B cell (primary cell): Measurements from ENCODE around the gene SH3GLB2. TPM values are rescaled to one million over a fixed set of nuclear protein-coding genes. Genes with fewer than 3 reads are reported as not detected.

Experiments
- ATAC-seq: fragments of 200-7000 bp; cut with Tn5 transposase; one replicate; pipeline ENCODE4 v1.10.0; 2021; ENCODE audit warnings: low read depth, mild to moderate bottlenecking, moderate number of reproducible peaks, moderate library complexity
- CTCF ChIA-PET: fragments of 350-600 bp; sonication (Branson Sonifier 250); formaldehyde crosslinking; loops from one replicate; lab custom pipeline; 2021; ENCODE audit warnings: antibody characterized with exemption, inconsistent platforms; lab: Charles Lee
- POLR2A ChIA-PET: fragments of 350-600 bp; sonication (Branson Sonifier 250); formaldehyde crosslinking; loops from one replicate; lab custom pipeline; 2021; ENCODE audit warnings: antibody characterized with exemption; lab: Charles Lee
- DNase-seq: peaks from one replicate; pipeline ENCODE4 v3.0.0; 2013
- H2AFZ ChIP-seq: 2 replicates; pipeline ENCODE4 v1.6.1; 2012; ENCODE audit warnings: mild to moderate bottlenecking, low read depth, low read length; ENCODE audit not compliant: insufficient read depth, poor library complexity, severe bottlenecking
- H3K27ac ChIP-seq, 2 donors: 1 replicate in 1 of 2; 2 replicates in 1 of 2; pipeline ENCODE4 v1.5.1; 2012 to 2013; ENCODE audit warnings: low read length in 2 of 2, mild to moderate bottlenecking in 2 of 2, moderate library complexity in 1 of 2
- H3K27me3 ChIP-seq, 4 experiments: fragments of 200-600 bp in 1 of 4; sonication (generic) in 1 of 4; replicated peaks in 1 of 4; 1 replicate in 2 of 4; 2 replicates in 2 of 4; pipeline versions ENCODE4 v1.6.1 to v1.7.0; 2013 to 2016; ENCODE audit warnings: low read length in 3 of 4, mild to moderate bottlenecking in 2 of 4, mixed read lengths in 1 of 4, moderate library complexity in 1 of 4; ENCODE audit not compliant: insufficient read depth in 4 of 4, control insufficient read depth in 3 of 4; ENCODE audit errors: control extremely low read depth in 1 of 4
- H3K36me3 ChIP-seq, 2 experiments: replicated peaks in 1 of 2; 1 replicate in 1 of 2; 2 replicates in 1 of 2; pipeline versions ENCODE4 v1.6.1 to v1.7.1; 2013; ENCODE audit warnings: low read length in 1 of 2; ENCODE audit not compliant: insufficient read depth in 2 of 2, control insufficient read depth in 1 of 2; ENCODE audit errors: control extremely low read depth in 1 of 2, extremely low read depth in 1 of 2
- H3K4me1 ChIP-seq, 2 donors: fragments of 200-600 bp in 1 of 2; sonication (generic) in 1 of 2; 1 replicate in 1 of 2; 2 replicates in 1 of 2; pipeline versions ENCODE4 v1.5.1 to v1.6.1; 2013 to 2017; ENCODE audit warnings: low read length in 2 of 2; ENCODE audit not compliant: control insufficient read depth in 2 of 2, insufficient read depth in 2 of 2
- H3K4me2 ChIP-seq: replicated peaks from 2 replicates; pipeline ENCODE3; 2012; ENCODE audit warnings: mild to moderate bottlenecking, low read depth, low read length; ENCODE audit not compliant: poor library complexity, severe bottlenecking
- H3K4me3 ChIP-seq, 5 experiments: fragments of 200-600 bp in 1 of 5; sonication (generic) in 1 of 5; 1 replicate in 3 of 5; 2 replicates in 2 of 5; pipeline versions ENCODE4 v1.5.1 to v1.7.0; 2011 to 2016; ENCODE audit warnings: low read length in 4 of 5, mild to moderate bottlenecking in 4 of 5, low read depth in 2 of 5, control low read depth in 1 of 5, moderate library complexity in 1 of 5; ENCODE audit not compliant: insufficient read depth in 1 of 5; ENCODE audit errors: control extremely low read depth in 1 of 5, extremely low read depth in 1 of 5
- H3K79me2 ChIP-seq: fragments of 200-600 bp; sonication (generic); one replicate; pipeline ENCODE4 v1.6.0; 2016; ENCODE audit warnings: low read length; ENCODE audit not compliant: control insufficient read depth, insufficient read depth
- H3K9ac ChIP-seq: fragments of 200-600 bp; sonication (generic); 2 replicates; pipeline ENCODE4 v1.6.1; 2017; ENCODE audit warnings: mild to moderate bottlenecking, low read length, moderate library complexity
- H3K9me3 ChIP-seq, 3 donors: one replicate each; pipeline versions ENCODE4 v1.6.1 to v1.7.1; 2013; ENCODE audit warnings: low read length in 2 of 3; ENCODE audit not compliant: control insufficient read depth in 2 of 3, insufficient read depth in 1 of 3; ENCODE audit errors: control extremely low read depth in 1 of 3
- H4K20me1 ChIP-seq: 2 replicates; pipeline ENCODE4 v1.6.0; 2012; ENCODE audit warnings: mild to moderate bottlenecking, low read length; ENCODE audit not compliant: insufficient read depth, control insufficient read depth, poor library complexity, severe bottlenecking
- H3K27ac Mint-ChIP-seq: one replicate; pipeline ENCODE4 v1.8.0; 2021; ENCODE audit warnings: mixed read lengths
- H3K27me3 Mint-ChIP-seq: one replicate; pipeline ENCODE4 v1.8.0; 2021; ENCODE audit warnings: mixed read lengths
- H3K4me1 Mint-ChIP-seq: one replicate; pipeline ENCODE4 v1.8.0; 2021; ENCODE audit warnings: mixed read lengths
- H3K4me3 Mint-ChIP-seq: one replicate; pipeline ENCODE4 v1.8.0; 2021; ENCODE audit warnings: mixed read lengths
- H3K9me3 Mint-ChIP-seq: one replicate; pipeline ENCODE4 v1.8.0; 2022; ENCODE audit warnings: mixed read lengths; ENCODE audit not compliant: insufficient read depth
- EZH2 ChIP-seq: IDR thresholded peaks from 2 replicates; pipeline ENCODE4 v1.6.1; 2012; ENCODE audit warnings: borderline replicate concordance, low read depth, mild to moderate bottlenecking, moderate library complexity, low read length; ENCODE audit not compliant: insufficient read depth, poor library complexity, severe bottlenecking
- WGBS: methylation state at CpG from one replicate; pipeline ENCODE4 v1.1.5; 2013; ENCODE audit warnings: missing lambda C conversion rate; ENCODE audit not compliant: insufficient coverage; 5-methylcytosine and 5-hydroxymethylcytosine counted together
- intact Hi-C: fragments of 100-400 bp; cut with micrococcal nuclease; formaldehyde crosslinking; loops from one replicate; pipeline ENCODE4 v1.10.0; 2022
- polyA minus RNA-seq: library from RNA; depleted of rRNA, polyadenylated mRNA; stranded (reverse); fragments of >200 nt; gene quantifications from 2 replicates; pipeline ENCODE4 v1.2.3, GENCODE V29; 2012
- polyA plus RNA-seq: library from polyadenylated mRNA; depleted of rRNA; stranded (reverse); fragments of >200 nt; gene quantifications from 2 replicates; pipeline ENCODE4 v1.2.3, GENCODE V29; 2012
- total RNA-seq, 2 donors: library from RNA; stranded (reverse); fragments of 120-200 nt in 1 of 2; gene quantifications; 1 replicate in 1 of 2; 2 replicates in 1 of 2; pipeline versions ENCODE4 v1.2.3 to v1.2.4, GENCODE V29; 2013 to 2022
- TF ChIP-seq, protein P1 (sequence below): fragments of 200-600 bp; IDR thresholded peaks from one replicate; pipeline ENCODE4 v1.8.0; 2022; ENCODE audit warnings: antibody characterized with exemption, mild to moderate bottlenecking

SH3GLB2 gene
- total RNA-seq (110 and 111 TPM in 2 replicates), polyA plus RNA-seq (174 and 176 TPM in 2 replicates), polyA minus RNA-seq (63.0 and 87.2 TPM in 2 replicates)
- total RNA-seq (2013): 74.2 TPM

DNA sequence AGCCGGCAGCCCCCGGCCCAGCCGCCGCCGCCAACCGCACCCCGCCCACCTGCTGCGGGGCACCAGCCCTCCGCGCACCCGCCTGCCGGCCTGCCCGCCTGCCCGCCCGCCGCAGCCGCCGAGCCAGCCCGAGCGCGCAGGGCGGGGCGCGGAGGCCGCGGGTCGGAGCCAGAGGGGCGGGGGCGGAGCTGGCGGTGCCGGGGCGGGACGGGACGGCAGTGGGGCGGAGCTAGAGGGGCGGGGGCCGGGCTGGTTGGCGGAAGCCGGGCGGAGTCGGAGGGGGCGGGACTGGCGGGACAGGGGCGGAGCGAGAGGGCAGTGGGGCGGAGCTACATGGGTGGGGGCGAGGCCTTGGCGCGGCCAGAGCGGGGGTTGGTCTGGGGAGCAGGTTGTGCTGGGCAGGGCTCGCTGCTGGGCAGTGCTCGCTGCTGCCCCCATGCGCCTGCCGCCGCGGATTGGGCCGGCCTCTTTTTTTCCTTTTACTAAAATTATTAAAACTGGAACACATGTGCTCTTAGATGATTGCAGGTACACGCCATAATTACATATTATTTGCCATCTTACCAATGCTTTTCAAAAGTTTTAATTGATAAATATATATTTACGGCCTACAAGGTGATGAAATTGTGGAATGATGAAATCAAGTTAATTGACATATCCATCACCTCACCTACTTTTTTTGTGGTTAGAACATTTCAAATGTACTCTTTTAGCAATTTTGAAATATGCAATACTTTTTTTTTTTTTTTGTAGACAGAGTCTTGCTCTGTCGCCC is at the start of gene SH3GLB2:
Gene SH3GLB2, minus strand, starts transcription at position 140 of the 775 bp plus-strand sequence. CDS start 177 bp downstream, outside the sequence.
- Histone ChIP-seq H3K27me3 (no peaks in the 10 kb centered on the region), H3K9me3 (no peaks in the 10 kb centered on the region), H3K4me2 (peak within 1 kb of the TSS; percentile 87), H3K36me3 (no peaks in the 10 kb centered on the region), H3K4me3 (peak within 1 kb of the TSS; percentile 11 to 76 (median 63)), H3K27ac (peak within 1 kb of the TSS in 1 of 2 donors; percentile 70), H3K9ac (peak within 1 kb of the TSS; percentile 67), H4K20me1 (peaks cover 24% of the 10 kb centered on the region), H3K4me1 (peaks cover 11 to 16% of the 10 kb centered on the region in 2 donors), H3K79me2 (peaks cover 31% of the 10 kb centered on the region), H2AFZ (peak within 1 kb of the TSS; percentile 69)
- ATAC-seq (peak; percentile 96), DNase-seq (peak; percentile 93)
- WGBS: 2% methylated on average over 40 of the region's 60 CpGs
- ChIA-PET CTCF (interaction anchor here (0.6 to 1.6 kb wide), 8 partner anchors 10 to 597 kb away, joined by 3 to 7 read pairs (median 4); partner anchors contain the start of gene DOLPP1), POLR2A (interaction anchor here (0.5 to 2.3 kb wide), 4 partner anchors 8 to 709 kb away, joined by 4 to 13 read pairs (median 9); partner anchors contain the start of genes DOLPP1, ENDOG and MIGA2)
- intact Hi-C loops: loop anchor here (1.0 to 2.0 kb wide), 5 partner anchors 8 to 150 kb away; partner anchors contain the start of genes CRAT, DOLK, DOLPP1 and IER5L
- Mint-ChIP-seq H3K9me3 (no peaks in the 10 kb centered on the region), H3K27ac (peak within 1 kb of the TSS; percentile 84), H3K4me1 (peaks cover 19% of the 10 kb centered on the region), H3K4me3 (peak within 1 kb of the TSS; percentile 89), H3K27me3 (no peaks in the 10 kb centered on the region)
- TF ChIP-seq, protein P1, sequence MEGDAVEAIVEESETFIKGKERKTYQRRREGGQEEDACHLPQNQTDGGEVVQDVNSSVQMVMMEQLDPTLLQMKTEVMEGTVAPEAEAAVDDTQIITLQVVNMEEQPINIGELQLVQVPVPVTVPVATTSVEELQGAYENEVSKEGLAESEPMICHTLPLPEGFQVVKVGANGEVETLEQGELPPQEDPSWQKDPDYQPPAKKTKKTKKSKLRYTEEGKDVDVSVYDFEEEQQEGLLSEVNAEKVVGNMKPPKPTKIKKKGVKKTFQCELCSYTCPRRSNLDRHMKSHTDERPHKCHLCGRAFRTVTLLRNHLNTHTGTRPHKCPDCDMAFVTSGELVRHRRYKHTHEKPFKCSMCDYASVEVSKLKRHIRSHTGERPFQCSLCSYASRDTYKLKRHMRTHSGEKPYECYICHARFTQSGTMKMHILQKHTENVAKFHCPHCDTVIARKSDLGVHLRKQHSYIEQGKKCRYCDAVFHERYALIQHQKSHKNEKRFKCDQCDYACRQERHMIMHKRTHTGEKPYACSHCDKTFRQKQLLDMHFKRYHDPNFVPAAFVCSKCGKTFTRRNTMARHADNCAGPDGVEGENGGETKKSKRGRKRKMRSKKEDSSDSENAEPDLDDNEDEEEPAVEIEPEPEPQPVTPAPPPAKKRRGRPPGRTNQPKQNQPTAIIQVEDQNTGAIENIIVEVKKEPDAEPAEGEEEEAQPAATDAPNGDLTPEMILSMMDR: peak; percentile 21
- TF ChIP-seq EZH2: no peak

DNA sequence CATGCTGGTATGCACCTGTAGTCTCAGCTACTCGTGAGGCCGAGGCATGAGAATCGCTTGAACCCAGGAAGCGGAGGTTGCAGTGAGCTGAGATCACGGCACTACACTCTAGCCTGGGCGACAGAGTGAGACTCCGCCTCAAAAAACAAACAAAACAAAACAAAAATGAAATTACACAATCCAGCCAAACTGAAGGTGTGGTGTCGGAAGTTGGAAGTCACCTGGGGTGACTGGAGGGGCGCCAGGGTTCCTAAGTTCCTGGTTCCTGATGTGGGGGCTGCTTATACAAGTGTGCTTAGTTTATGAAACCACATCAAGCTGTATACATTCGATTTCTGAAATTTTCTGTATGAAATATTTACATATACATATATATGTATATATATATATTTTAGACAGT is 49.1 kb upstream of the SH3GLB2 start:
- Histone ChIP-seq H3K27ac (no peak overlapping the region), H3K4me3 (no peak overlapping the region), H3K4me2 (no peak overlapping the region), H3K27me3 (no peaks in the 10 kb centered on the region), H2AFZ (no peak overlapping the region), H3K4me1 (peaks cover 14 to 15% of the 10 kb centered on the region in 2 donors), H3K9ac (no peak overlapping the region), H3K79me2 (peaks cover 13% of the 10 kb centered on the region), H3K36me3 (no peaks in the 10 kb centered on the region), H3K9me3 (no peaks in the 10 kb centered on the region), H4K20me1 (no peaks in the 10 kb centered on the region)
- H3K4me3 Mint-ChIP-seq: no peak overlapping the region
- 98% methylated on average over 5 of the region's 10 CpGs for WGBS
- H3K9me3 Mint-ChIP-seq: no peaks in the 10 kb centered on the region
- ChIA-PET POLR2A (no interaction called here), CTCF (no interaction called here)
- no peaks in the 10 kb centered on the region for H3K27me3 Mint-ChIP-seq
- intact Hi-C loops: no loop called here
- DNase-seq (no peak), ATAC-seq (no peak)
- no peak overlapping the region for H3K27ac Mint-ChIP-seq
- TF ChIP-seq, protein P1: no peak
- no peak for TF ChIP-seq EZH2
- peaks cover 18% of the 10 kb centered on the region for H3K4me1 Mint-ChIP-seq
